Glomerular endothelial cell (primary cell): ENCODE measurements around the gene LPP. TPM values are rescaled to one million over a fixed set of nuclear protein-coding genes. Genes with fewer than 3 reads are reported as not detected.
A peak's percentile ranks its signal among the peaks of the same experiment; 100 is the strongest.

ENCODE experiments used
- DNase-seq: peaks from one replicate; pipeline ENCODE4 v3.0.0-alpha.2; 2011; ENCODE audit warnings: low read depth, low spot score; ENCODE audit errors: extremely low read depth
- total RNA-seq: library from RNA; depleted of rRNA; stranded (reverse); fragments of >200 nt; gene quantifications from 2 replicates; pipeline ENCODE4 v1.2.3, GENCODE V29; 2015

Gene LPP
- total RNA-seq, 1 donor from 2014 or later = 132 TPM

GRCh38 chr3:188496390-188496789 lies 342.4 kb downstream of the LPP start:
- DNase-seq = no peak

GRCh38 chr3:188497021-188497420 lies 343.1 kb downstream of the LPP start:
- no peak for DNase-seq

GRCh38 chr3:188503647-188504046 lies 349.7 kb downstream of the LPP start:
- DNase-seq = no peak

GRCh38 chr3:188505151-188505550 lies 351.2 kb downstream of the LPP start:
- DNase-seq = no peak

GRCh38 chr3:188505911-188506310 lies 352.0 kb downstream of the LPP start:
- DNase-seq = no peak

- no peak for DNase-seq
Observed at GRCh38 chr3:188506446-188506845, 352.5 kb downstream of the LPP start.

GRCh38 chr3:188507244-188507720 lies 353.3 kb downstream of the LPP start:
- peak; percentile 71 for DNase-seq

- DNase-seq = no peak
Observed at GRCh38 chr3:188508454-188508853, 354.5 kb downstream of the LPP start.

GRCh38 chr3:188509316-188509715 lies 355.4 kb downstream of the LPP start:
- no peak for DNase-seq

GRCh38 chr3:188510366-188510765 lies 356.4 kb downstream of the LPP start:
- peak; percentile 89 for DNase-seq

- no peak for DNase-seq
Observed at GRCh38 chr3:188513662-188514328, 359.8 kb downstream of the LPP start.

GRCh38 chr3:188516515-188516914 lies 362.6 kb downstream of the LPP start:
- DNase-seq = no peak

- no peak for DNase-seq
Observed at GRCh38 chr3:188518416-188518815, 364.5 kb downstream of the LPP start.

- no peak for DNase-seq
Observed at GRCh38 chr3:188518835-188519452, 365.0 kb downstream of the LPP start.

GRCh38 chr3:188520466-188520865 lies 366.5 kb downstream of the LPP start:
- DNase-seq = no peak

- DNase-seq = no peak
Observed at GRCh38 chr3:188522115-188522514, 368.2 kb downstream of the LPP start.

- DNase-seq = no peak
Observed at GRCh38 chr3:188523291-188523690, 369.3 kb downstream of the LPP start.

GRCh38 chr3:188524052-188524451 lies 370.1 kb downstream of the LPP start:
- no peak for DNase-seq

- DNase-seq = no peak
Observed at GRCh38 chr3:188526057-188526456, 372.1 kb downstream of the LPP start.

GRCh38 chr3:188527389-188527788 lies 373.4 kb downstream of the LPP start:
- no peak for DNase-seq

- DNase-seq = no peak
Observed at GRCh38 chr3:188528396-188528795, 374.4 kb downstream of the LPP start.

- DNase-seq = no peak
Observed at GRCh38 chr3:188529228-188529627, 375.3 kb downstream of the LPP start.
